A549 treated with AZD2906 at 1 μM for 4 hours (cell line): Measurements from ENCODE around the gene MYO5B. TPM values are rescaled to one million over a fixed set of nuclear protein-coding genes. Genes with fewer than 3 reads are reported as not detected.

ENCODE experiments used
- total RNA-seq: library from RNA; stranded (reverse); fragments of 200-300 nt; extraction: Qiagen RNA extraction; gene quantifications from 5 replicates; pipeline ENCODE4 v1.2.3, GENCODE V29; 2022

Gene MYO5B
- 6.7 to 8.7 TPM (median 8.0 TPM) in 5 replicates for total RNA-seq

GRCh38 chr18:50194631-50195532 lies at the start of gene MYO5B:
Gene MYO5B, minus strand, starts transcription at chr18:50195147. Its CDS starts 354 bp downstream, at chr18:50194793.

GRCh38 chr18:49813319-49814146 lies 381.4 kb downstream of the MYO5B start, which contains the start of gene ACAA2:
Gene ACAA2, minus strand, starts transcription at chr18:49813533. Its CDS starts 49 bp downstream, at chr18:49813484.

Other genes starting within 250 kb of the MYO5B start
- gene CFAP53, start 71.3 kb upstream of the MYO5B start, total RNA-seq = 0.22 to 0.39 TPM (median 0.24 TPM) in 5 replicates
- 32.9 to 36.6 TPM (median 34.8 TPM) in 5 replicates for gene MBD1, start 86.4 kb upstream of the MYO5B start, total RNA-seq
- gene CXXC1, start 92.5 kb upstream of the MYO5B start, total RNA-seq = 36.0 to 45.4 TPM (median 41.4 TPM) in 5 replicates
- gene SKA1, start 179.9 kb upstream of the MYO5B start, total RNA-seq = 10.0 to 14.8 TPM (median 10.6 TPM) in 5 replicates